ENCODE results near the gene ANO9.
"Not testable (repeated sequence)": the region's sequence is repeated elsewhere in the genome, so short reads cannot be mapped to it uniquely, and the experiment has no call there.

Gene ANO9

GRCh38 chr11:450809-451451 lies 9.1 kb upstream of the ANO9 start:
- DNase-seq = no peak

GRCh38 chr11:449889-450808 lies 8.3 kb upstream of the ANO9 start, which contains the start of gene PTDSS2:
TSS of gene PTDSS2 (plus strand) at chr11:450279. CDS start at chr11:450456, 177 bp downstream.
- peak in 1 of 2 experiments; percentile 52 for DNase-seq

- peak in 1 of 2 experiments; percentile 34 for DNase-seq
Observed at GRCh38 chr11:447923-448731, 6.3 kb upstream of the ANO9 start.

- DNase-seq = no peak
Observed at GRCh38 chr11:446891-447290, 5.1 kb upstream of the ANO9 start.

GRCh38 chr11:445765-446588 lies 4.2 kb upstream of the ANO9 start:
- DNase-seq = no peak

- no peak for DNase-seq
Observed at GRCh38 chr11:444396-445144, 2.8 kb upstream of the ANO9 start.

- DNase-seq = no peak
Observed at GRCh38 chr11:443542-444199, 1.9 kb upstream of the ANO9 start.

GRCh38 chr11:442611-443081 lies 835 bp upstream of the ANO9 start:
- DNase-seq = no peak

GRCh38 chr11:441043-441417 lies 781 bp downstream of the ANO9 start:
- DNase-seq = no peak

GRCh38 chr11:440065-441042 lies 1.5 kb downstream of the ANO9 start:
- DNase-seq = no peak

- DNase-seq = no peak
Observed at GRCh38 chr11:439315-440064, 2.3 kb downstream of the ANO9 start.

- no peak for DNase-seq
Observed at GRCh38 chr11:438101-438844, 3.5 kb downstream of the ANO9 start.

- no peak for DNase-seq
Observed at GRCh38 chr11:437228-437870, 4.5 kb downstream of the ANO9 start.

GRCh38 chr11:434999-435740 lies 6.6 kb downstream of the ANO9 start:
- DNase-seq = not testable (repeated sequence)

- DNase-seq = no peak
Observed at GRCh38 chr11:434496-434895, 7.3 kb downstream of the ANO9 start.

- no peak for DNase-seq
Observed at GRCh38 chr11:433641-434040, 8.2 kb downstream of the ANO9 start.

GRCh38 chr11:433111-433510 lies 8.7 kb downstream of the ANO9 start:
- DNase-seq = no peak
